Measurements from ENCODE around the gene NPR1. TPM values are rescaled to one million over a fixed set of nuclear protein-coding genes. Genes with fewer than 3 reads are reported as not detected.

NPR1 gene
- total RNA-seq, 2 experiments from 2014 or later: not detected

GRCh38 chr1:153659175-153659534 lies 19.3 kb upstream of the NPR1 start:
- ChIA-PET CTCF (interaction anchor here (0.6 to 1.7 kb wide), 3 partner anchors 12 to 1599 kb away, joined by 3 read pairs; partner anchors contain the start of gene ILF2), POLR2A (interaction anchor here (0.9 to 5.0 kb wide), 11 partner anchors 8 to 332 kb away, joined by 3 to 61 read pairs (median 5); partner anchors contain the start of genes CHTOP, ILF2, JTB and RPS27)
- TF ChIP-seq, protein P1, sequence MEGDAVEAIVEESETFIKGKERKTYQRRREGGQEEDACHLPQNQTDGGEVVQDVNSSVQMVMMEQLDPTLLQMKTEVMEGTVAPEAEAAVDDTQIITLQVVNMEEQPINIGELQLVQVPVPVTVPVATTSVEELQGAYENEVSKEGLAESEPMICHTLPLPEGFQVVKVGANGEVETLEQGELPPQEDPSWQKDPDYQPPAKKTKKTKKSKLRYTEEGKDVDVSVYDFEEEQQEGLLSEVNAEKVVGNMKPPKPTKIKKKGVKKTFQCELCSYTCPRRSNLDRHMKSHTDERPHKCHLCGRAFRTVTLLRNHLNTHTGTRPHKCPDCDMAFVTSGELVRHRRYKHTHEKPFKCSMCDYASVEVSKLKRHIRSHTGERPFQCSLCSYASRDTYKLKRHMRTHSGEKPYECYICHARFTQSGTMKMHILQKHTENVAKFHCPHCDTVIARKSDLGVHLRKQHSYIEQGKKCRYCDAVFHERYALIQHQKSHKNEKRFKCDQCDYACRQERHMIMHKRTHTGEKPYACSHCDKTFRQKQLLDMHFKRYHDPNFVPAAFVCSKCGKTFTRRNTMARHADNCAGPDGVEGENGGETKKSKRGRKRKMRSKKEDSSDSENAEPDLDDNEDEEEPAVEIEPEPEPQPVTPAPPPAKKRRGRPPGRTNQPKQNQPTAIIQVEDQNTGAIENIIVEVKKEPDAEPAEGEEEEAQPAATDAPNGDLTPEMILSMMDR (IDR thresholded peaks at IDR 0.05): no peak
- H3K9me3 ChIP-seq (ENCODE audit: control insufficient read depth in 1 of 2, insufficient read depth in 1 of 2, low read length in 2 of 2): no peaks in the 10 kb centered on the region
- peak overlapping the region; percentile 76 to 84 for H3K27ac ChIP-seq (ENCODE audit: low read depth in 1 of 2, low read length in 2 of 2)
- Mint-ChIP-seq H3K27ac (peak overlapping the region; percentile 94), H3K4me3 (peak overlapping the region; percentile 97), H3K27me3 (no peaks in the 10 kb centered on the region), H3K9me3 (no peaks in the 10 kb centered on the region), H3K36me3 (ENCODE audit: low read depth) (peaks cover 45% of the 10 kb centered on the region), H3K4me1 (ENCODE audit: low read depth) (peaks cover 16% of the 10 kb centered on the region)
- peaks cover 22% of the 10 kb centered on the region for H3K4me1 ChIP-seq (ENCODE audit: insufficient read depth, low read length)
- ATAC-seq (ENCODE audit: poor library complexity): no peak
- H3K36me3 ChIP-seq (ENCODE audit: insufficient read depth, low read length): peaks cover 37% of the 10 kb centered on the region
- intact Hi-C loops (cut with DNase I, micrococcal nuclease): loop anchor here in 1 of 2 experiments (1.0 to 5.0 kb wide), 2 partner anchors 10 to 68 kb away; partner anchors contain the start of gene INTS3
- no peaks in the 10 kb centered on the region for H3K27me3 ChIP-seq (ENCODE audit: control insufficient read depth in 1 of 2, insufficient read depth in 2 of 2, low read length in 2 of 2)
- H3K4me3 ChIP-seq (ENCODE audit: low read length): peak overlapping the region; percentile 79
- no peak for DNase-seq

DNA sequence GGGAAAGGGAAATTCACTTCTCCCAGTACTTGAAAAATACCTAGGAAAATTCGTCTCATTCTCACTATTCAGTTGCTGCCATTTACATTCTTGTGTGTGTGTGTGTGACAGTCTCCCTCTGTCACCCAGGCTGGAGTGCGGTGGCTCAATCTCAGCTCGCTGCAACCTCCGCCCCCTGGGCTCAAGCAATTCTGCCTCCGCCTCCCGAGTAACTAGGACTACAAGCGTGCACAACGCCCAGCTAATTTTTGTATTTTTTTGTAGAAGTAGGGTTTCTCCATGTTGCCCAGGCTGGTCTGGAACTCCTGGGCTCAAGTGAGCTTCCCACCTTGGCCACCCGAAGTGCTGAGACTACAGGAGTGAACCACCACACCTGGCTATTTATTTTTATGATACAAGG lies 18.8 kb upstream of the NPR1 start:
- Histone ChIP-seq H3K27me3 (ENCODE audit: control insufficient read depth in 1 of 2, insufficient read depth in 2 of 2, low read length in 2 of 2) (no peaks in the 10 kb centered on the region), H3K9me3 (ENCODE audit: control insufficient read depth in 1 of 2, insufficient read depth in 1 of 2, low read length in 2 of 2) (no peaks in the 10 kb centered on the region), H3K27ac (ENCODE audit: low read depth in 1 of 2, low read length in 2 of 2) (no peak overlapping the region), H3K4me3 (ENCODE audit: low read length) (no peak overlapping the region), H3K4me1 (ENCODE audit: insufficient read depth, low read length) (peaks cover 22% of the 10 kb centered on the region), H3K36me3 (ENCODE audit: insufficient read depth, low read length) (peaks cover 42% of the 10 kb centered on the region)
- no peaks in the 10 kb centered on the region for H3K9me3 Mint-ChIP-seq
- CTCF ChIA-PET: interaction anchor here (0.6 to 1.7 kb wide), 4 partner anchors 12 to 1599 kb away, joined by 3 to 4 read pairs (median 3); partner anchors contain the start of gene ILF2
- H3K4me1 Mint-ChIP-seq (ENCODE audit: low read depth): peaks cover 16% of the 10 kb centered on the region
- peaks cover 50% of the 10 kb centered on the region for H3K36me3 Mint-ChIP-seq (ENCODE audit: low read depth)
- TF ChIP-seq, protein P1 (IDR thresholded peaks at IDR 0.05): no peak
- ATAC-seq (ENCODE audit: poor library complexity) (no peak), DNase-seq (no peak)
- H3K27me3 Mint-ChIP-seq: no peaks in the 10 kb centered on the region
- intact Hi-C loops (cut with DNase I, micrococcal nuclease): loop anchor here in 1 of 2 experiments (1.0 to 5.0 kb wide), 2 partner anchors 10 to 68 kb away; partner anchors contain the start of gene INTS3
- H3K27ac Mint-ChIP-seq: peak overlapping the region; percentile 94
- peak overlapping the region; percentile 97 for H3K4me3 Mint-ChIP-seq
- POLR2A ChIA-PET: interaction anchor here (1.1 to 5.0 kb wide), 8 partner anchors 9 to 331 kb away, joined by 3 to 61 read pairs (median 6); partner anchors contain the start of genes CHTOP, ILF2 and RPS27

DNA sequence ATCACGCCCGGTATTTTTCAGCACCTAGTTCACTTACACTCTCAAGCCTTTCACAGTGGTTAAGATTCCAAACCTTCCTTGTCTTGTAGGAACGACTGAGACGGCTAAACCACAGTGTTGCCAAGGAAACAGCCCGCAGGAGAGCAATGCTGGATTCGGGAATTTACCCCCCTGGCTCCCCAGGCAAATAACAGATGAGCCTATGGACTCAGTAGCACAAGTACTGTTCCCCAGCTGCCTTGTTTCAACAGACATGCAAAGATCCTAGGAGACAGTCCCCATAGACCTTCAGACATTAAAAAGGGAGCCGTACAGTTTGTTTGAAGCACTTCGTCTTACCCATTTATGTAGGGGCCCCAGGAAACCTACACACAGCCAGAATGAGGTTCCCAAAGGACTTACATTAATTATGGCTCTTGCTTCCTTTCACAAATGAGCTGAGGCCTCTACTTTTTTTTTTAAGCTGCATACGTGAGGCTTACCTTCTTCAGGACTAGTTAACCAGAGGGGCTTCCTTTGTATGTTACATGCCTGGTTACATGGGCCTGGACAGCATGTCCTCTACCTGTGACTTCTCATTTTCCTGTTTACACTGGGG lies 17.3 kb upstream of the NPR1 start:
- H3K36me3 ChIP-seq (ENCODE audit: insufficient read depth, low read length): peaks cover 57% of the 10 kb centered on the region
- H3K27ac Mint-ChIP-seq: peak overlapping the region; percentile 65

More for the DNA sequence above, 17.3 kb upstream of the NPR1 start:
- Histone ChIP-seq H3K27ac (ENCODE audit: low read depth in 1 of 2, low read length in 2 of 2) (no peak overlapping the region), H3K4me1 (ENCODE audit: insufficient read depth, low read length) (peaks cover 22% of the 10 kb centered on the region), H3K4me3 (ENCODE audit: low read length) (no peak overlapping the region), H3K9me3 (ENCODE audit: control insufficient read depth in 1 of 2, insufficient read depth in 1 of 2, low read length in 2 of 2) (no peaks in the 10 kb centered on the region), H3K27me3 (ENCODE audit: control insufficient read depth in 1 of 2, insufficient read depth in 2 of 2, low read length in 2 of 2) (no peaks in the 10 kb centered on the region)
- ChIA-PET CTCF (no interaction called here), POLR2A (interaction anchor here (0.6 to 5.0 kb wide), 3 partner anchors 11 to 43 kb away, joined by 3 to 61 read pairs (median 4); partner anchors contain the start of gene CHTOP)
- Mint-ChIP-seq H3K9me3 (no peaks in the 10 kb centered on the region), H3K4me1 (ENCODE audit: low read depth) (peaks cover 16% of the 10 kb centered on the region), H3K27me3 (no peaks in the 10 kb centered on the region), H3K36me3 (ENCODE audit: low read depth) (peaks cover 66% of the 10 kb centered on the region), H3K4me3 (peak overlapping the region; percentile 51)
- TF ChIP-seq, protein P1 (IDR thresholded peaks at IDR 0.05): no peak
- ATAC-seq (ENCODE audit: poor library complexity): no peak
- intact Hi-C loops (cut with DNase I, micrococcal nuclease): no loop called here
- DNase-seq: no peak

Measured in CD4-positive, alpha-beta T cell (primary cell).